NCI-H774 (cell line): Measurements from ENCODE around the gene GAS6.
A peak's percentile ranks its signal among the peaks of the same experiment; 100 is the strongest.

ENCODE experiments used
- DNase-seq: peaks from one replicate; lab custom pipeline; 2025; lab: John Stamatoyannopoulos, UW

Gene GAS6

GRCh38 chr13:113819731-113820715, 43.9 kb downstream of the GAS6 start:
- no peak for DNase-seq

GRCh38 chr13:113819341-113819730, 44.5 kb downstream of the GAS6 start:
- no peak for DNase-seq

- DNase-seq, result no peak
These were observed 45.1 kb downstream of the GAS6 start for GRCh38 chr13:113818700-113819295.

GRCh38 chr13:113817860-113818691, 45.8 kb downstream of the GAS6 start:
- no peak for DNase-seq

- peak; percentile 85 for DNase-seq
These were observed 46.7 kb downstream of the GAS6 start for GRCh38 chr13:113816946-113817859.

- DNase-seq, result no peak
These were observed 47.5 kb downstream of the GAS6 start for GRCh38 chr13:113816254-113816929.

GRCh38 chr13:113815151-113816058, 48.5 kb downstream of the GAS6 start:
- no peak for DNase-seq

GRCh38 chr13:113814435-113814821, 49.4 kb downstream of the GAS6 start:
- DNase-seq, result no peak

- no peak for DNase-seq
These were observed 50.0 kb downstream of the GAS6 start for GRCh38 chr13:113813749-113814434.

GRCh38 chr13:113813070-113813748, 50.7 kb downstream of the GAS6 start:
- no peak for DNase-seq

- no peak for DNase-seq
These were observed 51.5 kb downstream of the GAS6 start for GRCh38 chr13:113812178-113813040.

- no peak for DNase-seq
These were observed 52.6 kb downstream of the GAS6 start for GRCh38 chr13:113811081-113811928.

- no peak for DNase-seq
These were observed 53.2 kb downstream of the GAS6 start for GRCh38 chr13:113810640-113811039.

GRCh38 chr13:113809934-113810333, 53.9 kb downstream of the GAS6 start:
- DNase-seq, result no peak

GRCh38 chr13:113808058-113808834, 55.6 kb downstream of the GAS6 start:
- no peak for DNase-seq

- no peak for DNase-seq
These were observed 57.4 kb downstream of the GAS6 start for GRCh38 chr13:113806526-113806925.
